ENCODE measurements around the gene KDELR1.

DNA sequence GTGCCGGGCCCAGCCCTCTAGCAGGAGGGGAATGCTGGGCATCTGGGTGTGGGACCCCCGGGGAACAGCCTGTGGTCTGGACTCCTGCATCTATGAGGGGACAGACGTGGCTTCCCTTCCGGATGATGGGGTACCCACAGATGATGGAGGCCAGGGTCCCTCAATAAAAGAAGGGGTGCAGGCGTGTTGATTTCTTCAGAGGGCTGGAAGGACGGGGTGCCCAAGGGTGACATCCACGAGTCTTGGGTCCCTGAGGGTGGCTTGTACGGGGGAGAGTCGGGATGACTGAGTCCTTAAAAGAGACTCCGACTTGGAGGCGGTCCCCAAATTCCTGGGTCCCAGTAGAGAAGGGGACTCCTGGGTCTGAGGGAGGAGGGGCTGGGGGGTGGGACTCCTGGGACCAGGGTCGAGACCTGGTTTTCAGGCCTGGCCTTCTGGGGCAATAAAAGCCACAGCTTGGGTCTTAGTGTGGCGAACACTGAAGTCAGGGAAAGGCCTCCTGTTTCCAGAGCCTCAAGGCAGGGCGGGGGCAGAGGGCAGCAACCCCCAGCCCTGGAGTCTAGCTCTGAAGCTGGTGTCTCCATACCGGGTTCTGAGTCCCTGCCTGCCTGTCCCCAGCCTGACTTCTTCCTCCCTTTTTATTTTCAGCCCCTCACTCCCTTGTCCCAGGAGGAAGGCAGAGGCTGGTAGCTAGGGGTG lies 1.7 kb upstream of the KDELR1 start:
- TF ChIP-seq, protein P1, sequence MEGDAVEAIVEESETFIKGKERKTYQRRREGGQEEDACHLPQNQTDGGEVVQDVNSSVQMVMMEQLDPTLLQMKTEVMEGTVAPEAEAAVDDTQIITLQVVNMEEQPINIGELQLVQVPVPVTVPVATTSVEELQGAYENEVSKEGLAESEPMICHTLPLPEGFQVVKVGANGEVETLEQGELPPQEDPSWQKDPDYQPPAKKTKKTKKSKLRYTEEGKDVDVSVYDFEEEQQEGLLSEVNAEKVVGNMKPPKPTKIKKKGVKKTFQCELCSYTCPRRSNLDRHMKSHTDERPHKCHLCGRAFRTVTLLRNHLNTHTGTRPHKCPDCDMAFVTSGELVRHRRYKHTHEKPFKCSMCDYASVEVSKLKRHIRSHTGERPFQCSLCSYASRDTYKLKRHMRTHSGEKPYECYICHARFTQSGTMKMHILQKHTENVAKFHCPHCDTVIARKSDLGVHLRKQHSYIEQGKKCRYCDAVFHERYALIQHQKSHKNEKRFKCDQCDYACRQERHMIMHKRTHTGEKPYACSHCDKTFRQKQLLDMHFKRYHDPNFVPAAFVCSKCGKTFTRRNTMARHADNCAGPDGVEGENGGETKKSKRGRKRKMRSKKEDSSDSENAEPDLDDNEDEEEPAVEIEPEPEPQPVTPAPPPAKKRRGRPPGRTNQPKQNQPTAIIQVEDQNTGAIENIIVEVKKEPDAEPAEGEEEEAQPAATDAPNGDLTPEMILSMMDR (IDR thresholded peaks at IDR 0.05) = no peak
- no peak for TF ChIP-seq POLR2A (IDR thresholded peaks at IDR 0.05)
